Neural cell (in vitro differentiated cells): ENCODE data around the gene ANXA10.

ENCODE experiments used
- CTCF ChIP-seq: fragments of 450-650 bp; IDR thresholded peaks from 2 replicates; pipeline ENCODE4 v1.5.1; 2014; ENCODE audit warnings: antibody characterized with exemption, mild to moderate bottlenecking, moderate library complexity; ENCODE audit not compliant: poor library complexity, severe bottlenecking
- EZH2 ChIP-seq: fragments of 200-600, 300-800 bp; shearing (Covaris generic), sonication (generic); IDR thresholded peaks from 2 replicates; pipeline ENCODE4 v1.6.1; 2014; ENCODE audit warnings: antibody characterized with exemption, low read length, borderline replicate concordance, mild to moderate bottlenecking; ENCODE audit not compliant: insufficient read depth, poor library complexity, severe bottlenecking
- SMC3 ChIP-seq: fragments of 450-650 bp; conservative IDR thresholded peaks from 2 replicates; pipeline ENCODE4 v1.6.1; 2014; ENCODE audit warnings: antibody characterized with exemption, mild to moderate bottlenecking, moderate library complexity; ENCODE audit not compliant: poor library complexity
- TAF1 ChIP-seq: IDR thresholded peaks from 2 replicates; pipeline ENCODE4 v1.6.1; 2012; ENCODE audit warnings: low read depth

- TF ChIP-seq CTCF (no peak), TAF1 (no peak), EZH2 (no peak), SMC3 (no peak)
These were observed 45.8 kb downstream of the ANXA10 start for GRCh38 chr4:168138143-168138542.
